ENCODE measurements around the gene LSAMP. TPM values are rescaled to one million over a fixed set of nuclear protein-coding genes. Genes with fewer than 3 reads are reported as not detected.
"Not testable (repeated sequence)": the region's sequence is repeated elsewhere in the genome, so short reads cannot be mapped to it uniquely, and the experiment has no call there.

Gene LSAMP
- total RNA-seq, 1 donor from 2014 or later: not detected

GRCh38 chr3:116070516-116071278, 374.6 kb downstream of the LSAMP start:
- DNase-seq (ENCODE audit: low spot score); intact Hi-C loops (cut with micrococcal nuclease); H3K4me3 Mint-ChIP-seq (ENCODE audit: low read depth); H3K27ac Mint-ChIP-seq; H3K36me3 Mint-ChIP-seq (ENCODE audit: low read depth); H3K9me3 Mint-ChIP-seq; H3K27me3 Mint-ChIP-seq (ENCODE audit: low read depth); H3K4me1 Mint-ChIP-seq (ENCODE audit: low read depth): not testable (repeated sequence)

GRCh38 chr3:116070061-116070460, 375.2 kb downstream of the LSAMP start:
- intact Hi-C loops (cut with micrococcal nuclease): no loop called here
- DNase-seq (ENCODE audit: low spot score): no peak
- Mint-ChIP-seq H3K27ac (no peak overlapping the region), H3K4me1 (ENCODE audit: low read depth) (no peaks in the 10 kb centered on the region), H3K36me3 (ENCODE audit: low read depth) (no peaks in the 10 kb centered on the region), H3K27me3 (ENCODE audit: low read depth) (no peaks in the 10 kb centered on the region), H3K4me3 (ENCODE audit: low read depth) (no peak overlapping the region), H3K9me3 (no peaks in the 10 kb centered on the region)

- Mint-ChIP-seq H3K9me3 (no peaks in the 10 kb centered on the region), H3K4me1 (ENCODE audit: low read depth) (no peaks in the 10 kb centered on the region), H3K27me3 (ENCODE audit: low read depth) (no peaks in the 10 kb centered on the region), H3K27ac (no peak overlapping the region), H3K36me3 (ENCODE audit: low read depth) (no peaks in the 10 kb centered on the region), H3K4me3 (ENCODE audit: low read depth) (no peak overlapping the region)
- DNase-seq (ENCODE audit: low spot score): no peak
- intact Hi-C loops (cut with micrococcal nuclease): no loop called here
Observed at GRCh38 chr3:116069024-116069423, 376.3 kb downstream of the LSAMP start.

GRCh38 chr3:116067326-116067725, 378.0 kb downstream of the LSAMP start:
- Mint-ChIP-seq H3K9me3 (no peaks in the 10 kb centered on the region), H3K27me3 (ENCODE audit: low read depth) (no peaks in the 10 kb centered on the region), H3K36me3 (ENCODE audit: low read depth) (no peaks in the 10 kb centered on the region), H3K27ac (no peak overlapping the region), H3K4me3 (ENCODE audit: low read depth) (no peak overlapping the region), H3K4me1 (ENCODE audit: low read depth) (no peaks in the 10 kb centered on the region)
- intact Hi-C loops (cut with micrococcal nuclease): no loop called here
- no peak for DNase-seq (ENCODE audit: low spot score)

GRCh38 chr3:116065501-116065900, 379.8 kb downstream of the LSAMP start:
- no peaks in the 10 kb centered on the region for H3K36me3 Mint-ChIP-seq (ENCODE audit: low read depth)
- intact Hi-C loops (cut with micrococcal nuclease): no loop called here
- no peak for DNase-seq (ENCODE audit: low spot score)
- no peaks in the 10 kb centered on the region for H3K9me3 Mint-ChIP-seq
- no peaks in the 10 kb centered on the region for H3K4me1 Mint-ChIP-seq (ENCODE audit: low read depth)
- H3K27me3 Mint-ChIP-seq (ENCODE audit: low read depth): no peaks in the 10 kb centered on the region
- no peak overlapping the region for H3K27ac Mint-ChIP-seq
- no peak overlapping the region for H3K4me3 Mint-ChIP-seq (ENCODE audit: low read depth)

GRCh38 chr3:116064646-116065045, 380.6 kb downstream of the LSAMP start:
- Mint-ChIP-seq H3K27ac (no peak overlapping the region), H3K4me1 (ENCODE audit: low read depth) (no peaks in the 10 kb centered on the region), H3K9me3 (no peaks in the 10 kb centered on the region), H3K27me3 (ENCODE audit: low read depth) (no peaks in the 10 kb centered on the region), H3K36me3 (ENCODE audit: low read depth) (no peaks in the 10 kb centered on the region), H3K4me3 (ENCODE audit: low read depth) (no peak overlapping the region)
- intact Hi-C loops (cut with micrococcal nuclease): no loop called here
- no peak for DNase-seq (ENCODE audit: low spot score)

GRCh38 chr3:116059421-116060096, 385.7 kb downstream of the LSAMP start:
- Mint-ChIP-seq H3K4me3 (ENCODE audit: low read depth) (no peak overlapping the region), H3K27ac (no peak overlapping the region), H3K4me1 (ENCODE audit: low read depth) (no peaks in the 10 kb centered on the region), H3K9me3 (no peaks in the 10 kb centered on the region), H3K36me3 (ENCODE audit: low read depth) (no peaks in the 10 kb centered on the region), H3K27me3 (ENCODE audit: low read depth) (no peaks in the 10 kb centered on the region)
- intact Hi-C loops (cut with micrococcal nuclease): no loop called here
- DNase-seq (ENCODE audit: low spot score): no peak

GRCh38 chr3:116058844-116059243, 386.4 kb downstream of the LSAMP start:
- Mint-ChIP-seq H3K36me3 (ENCODE audit: low read depth) (no peaks in the 10 kb centered on the region), H3K27ac (no peak overlapping the region), H3K4me3 (ENCODE audit: low read depth) (no peak overlapping the region), H3K27me3 (ENCODE audit: low read depth) (no peaks in the 10 kb centered on the region), H3K9me3 (no peaks in the 10 kb centered on the region), H3K4me1 (ENCODE audit: low read depth) (no peaks in the 10 kb centered on the region)
- DNase-seq (ENCODE audit: low spot score): no peak
- intact Hi-C loops (cut with micrococcal nuclease): no loop called here

GRCh38 chr3:116057400-116058006, 387.8 kb downstream of the LSAMP start:
- Mint-ChIP-seq H3K27ac (no peak overlapping the region), H3K4me3 (ENCODE audit: low read depth) (no peak overlapping the region), H3K4me1 (ENCODE audit: low read depth) (no peaks in the 10 kb centered on the region), H3K9me3 (no peaks in the 10 kb centered on the region), H3K36me3 (ENCODE audit: low read depth) (no peaks in the 10 kb centered on the region), H3K27me3 (ENCODE audit: low read depth) (no peaks in the 10 kb centered on the region)
- DNase-seq (ENCODE audit: low spot score): no peak
- intact Hi-C loops (cut with micrococcal nuclease): no loop called here

- intact Hi-C loops (cut with micrococcal nuclease): no loop called here
Observed at GRCh38 chr3:116056280-116056679, 389.0 kb downstream of the LSAMP start.

GRCh38 chr3:116053017-116053416, 392.3 kb downstream of the LSAMP start:
- intact Hi-C loops (cut with micrococcal nuclease): no loop called here
- Mint-ChIP-seq H3K27ac (no peak overlapping the region), H3K36me3 (ENCODE audit: low read depth) (no peaks in the 10 kb centered on the region), H3K27me3 (ENCODE audit: low read depth) (no peaks in the 10 kb centered on the region), H3K9me3 (no peaks in the 10 kb centered on the region), H3K4me3 (ENCODE audit: low read depth) (no peak overlapping the region), H3K4me1 (ENCODE audit: low read depth) (no peaks in the 10 kb centered on the region)
- no peak for DNase-seq (ENCODE audit: low spot score)

More at GRCh38 chr3:116056280-116056679, 389.0 kb downstream of the LSAMP start:
- no peaks in the 10 kb centered on the region for H3K9me3 Mint-ChIP-seq
- H3K4me1 Mint-ChIP-seq (ENCODE audit: low read depth): no peaks in the 10 kb centered on the region
- no peaks in the 10 kb centered on the region for H3K27me3 Mint-ChIP-seq (ENCODE audit: low read depth)
- DNase-seq (ENCODE audit: low spot score): no peak
- no peaks in the 10 kb centered on the region for H3K36me3 Mint-ChIP-seq (ENCODE audit: low read depth)
- no peak overlapping the region for H3K27ac Mint-ChIP-seq
- H3K4me3 Mint-ChIP-seq (ENCODE audit: low read depth): no peak overlapping the region

- no peaks in the 10 kb centered on the region for H3K4me1 Mint-ChIP-seq (ENCODE audit: low read depth)
- no peaks in the 10 kb centered on the region for H3K36me3 Mint-ChIP-seq (ENCODE audit: low read depth)
- H3K27ac Mint-ChIP-seq: no peak overlapping the region
- no peaks in the 10 kb centered on the region for H3K9me3 Mint-ChIP-seq
- intact Hi-C loops (cut with micrococcal nuclease): no loop called here
- DNase-seq (ENCODE audit: low spot score): no peak
- no peaks in the 10 kb centered on the region for H3K27me3 Mint-ChIP-seq (ENCODE audit: low read depth)
- H3K4me3 Mint-ChIP-seq (ENCODE audit: low read depth): no peak overlapping the region
Observed at GRCh38 chr3:116052602-116053001, 392.7 kb downstream of the LSAMP start.

GRCh38 chr3:116051586-116051985, 393.7 kb downstream of the LSAMP start:
- Mint-ChIP-seq H3K27ac (no peak overlapping the region), H3K27me3 (ENCODE audit: low read depth) (no peaks in the 10 kb centered on the region), H3K4me1 (ENCODE audit: low read depth) (no peaks in the 10 kb centered on the region), H3K4me3 (ENCODE audit: low read depth) (no peak overlapping the region), H3K9me3 (no peaks in the 10 kb centered on the region), H3K36me3 (ENCODE audit: low read depth) (no peaks in the 10 kb centered on the region)
- intact Hi-C loops (cut with micrococcal nuclease): no loop called here
- DNase-seq (ENCODE audit: low spot score): no peak
